ENCODE data around the gene TAPBP. TPM values are rescaled to one million over a fixed set of nuclear protein-coding genes. Genes with fewer than 3 reads are reported as not detected.

Gene TAPBP
- total and polyA plus RNA-seq, 2 of the 8 experiments (the other 6 are each of a cell fraction or from before 2014, with no cell fraction given): 24.5 to 35.4 TPM

- H3K14ac ChIP-seq (ENCODE audit: insufficient read length): no peak overlapping the region
- H4K91ac ChIP-seq (replicated peaks; ENCODE audit: insufficient read length, low read length): no peak overlapping the region
- no peak overlapping the region for H2BK15ac ChIP-seq (ENCODE audit: low read length)
- H3K23ac ChIP-seq (ENCODE audit: insufficient read length): no peak overlapping the region
- no peaks in the 10 kb centered on the region for H3K9me3 ChIP-seq (ENCODE audit: insufficient read depth in 2 of 2, low read depth in 1 of 2, low read length in 1 of 2)
- H3K36me3 ChIP-seq (ENCODE audit: control insufficient read depth in 2 of 4, insufficient read depth in 4 of 4, low read length in 3 of 4): peaks cover 11 to 48% (median 26%) of the 10 kb centered on the region in 4 experiments; a peak in 6 of 8 replicates
- WGBS, 2 experiments (ENCODE audit: extremely low coverage in 1 of 2, insufficient coverage in 1 of 2, insufficient read length in 1 of 2, insufficient replicate concordance in 2 of 2, low coverage in 1 of 2, low lambda C conversion rate in 2 of 2, missing lambda C conversion rate in 1 of 2): 84% methylated on average over 7 of the region's 7 CpGs; no CpG with 5 or more reads in 1 of the 2 experiments
- no peak overlapping the region for H2BK12ac ChIP-seq (ENCODE audit: low read depth, low read length)
- H2BK20ac ChIP-seq (ENCODE audit: low read length): no peak overlapping the region
- no peak overlapping the region for H3K4me2 ChIP-seq (ENCODE audit: insufficient read depth in 1 of 2, low read depth in 2 of 2, low read length in 2 of 2)
- H4K20me1 ChIP-seq (replicated peaks in 1 of 2; ENCODE audit: control insufficient read depth in 1 of 2, insufficient read depth in 2 of 2, low read length in 2 of 2): peaks cover 0 to 5% of the 10 kb centered on the region in 2 experiments
- no peaks in the 10 kb centered on the region for H3K79me1 ChIP-seq (ENCODE audit: low read depth, low read length)
- no peak overlapping the region for H2AK5ac ChIP-seq (ENCODE audit: low read depth, low read length)
- FAIRE-seq (no peak), DNase-seq (ENCODE audit: low read depth in 1 of 2, low spot score in 2 of 2) (no peak)
- no peak overlapping the region for H3K9ac ChIP-seq (replicated peaks in 1 of 4; ENCODE audit: extremely low read depth in 1 of 4, low read depth in 3 of 4, low read length in 3 of 4)
- no peaks in the 10 kb centered on the region for H3K27me3 ChIP-seq (replicated peaks in 1 of 4; ENCODE audit: control insufficient read depth in 3 of 4, extremely low read depth in 1 of 4, insufficient read depth in 3 of 4, low read length in 3 of 4)
- ChIA-PET CTCF (ENCODE audit: partially characterized antibody) (interaction anchor here (1.3 kb wide), 1 partner anchor 9 kb away, joined by 3 read pairs; no protein-coding TSS in a partner anchor), POLR2A (ENCODE audit: partially characterized antibody) (interaction anchor here (0.8 to 4.6 kb wide), 3 partner anchors 8 to 14 kb away, joined by 5 to 44 read pairs (median 18); partner anchors contain the start of genes B3GALT4, RPS18 and VPS52)
- no peak overlapping the region for H3K18ac ChIP-seq (ENCODE audit: extremely low read depth, low read length)
- H2AFZ ChIP-seq (ENCODE audit: low read length): no peak overlapping the region
- H3K4ac ChIP-seq (replicated peaks; ENCODE audit: insufficient read length, low read depth, low read length): no peak overlapping the region
- H3K23me2 ChIP-seq (ENCODE audit: low read depth, low read length): no peaks in the 10 kb centered on the region
- H4K8ac ChIP-seq (ENCODE audit: extremely low read depth, insufficient read depth, low read length): no peak overlapping the region
- H2BK120ac ChIP-seq (replicated peaks; ENCODE audit: low read depth, low read length): no peak overlapping the region
- no peak overlapping the region for H3K27ac ChIP-seq (ENCODE audit: low read depth, low read length)
- no peak overlapping the region for H2BK5ac ChIP-seq (ENCODE audit: low read depth, low read length)
- H4K5ac ChIP-seq (ENCODE audit: insufficient read length, low read depth, low read length): no peak overlapping the region
- no peak overlapping the region for H3K4me3 ChIP-seq (ENCODE audit: extremely low read depth in 1 of 4, insufficient read depth in 2 of 4, low read depth in 3 of 4, low read length in 4 of 4)
- H3K56ac ChIP-seq (replicated peaks; ENCODE audit: insufficient read length, low read depth, low read length): no peak overlapping the region
- H3K4me1 ChIP-seq (replicated peaks in 1 of 4; ENCODE audit: control insufficient read depth in 3 of 4, insufficient read depth in 4 of 4, low read length in 3 of 4): no peaks in the 10 kb centered on the region
- no peaks in the 10 kb centered on the region for H3K79me2 ChIP-seq (ENCODE audit: control insufficient read depth in 1 of 2, insufficient read depth in 2 of 2, low read length in 2 of 2)
- no peak for TF ChIP-seq JUN (IDR thresholded peaks at IDR 0.05; ENCODE audit: low read depth, low read length)
- no peak for TF ChIP-seq POLR2AphosphoS5 (IDR thresholded peaks at IDR 0.05; ENCODE audit: low read depth, low read length)
- TF ChIP-seq CBX5 (IDR thresholded peaks at IDR 0.05; ENCODE audit: low read depth, low read length): no peak
- no peak for TF ChIP-seq FOSL1 (IDR thresholded peaks at IDR 0.05; ENCODE audit: insufficient read depth, low read depth, low read length)
- TF ChIP-seq RXRA (IDR thresholded peaks at IDR 0.05; ENCODE audit: insufficient read depth, low read depth, low read length): no peak
- no peak for TF ChIP-seq HDAC6 (IDR thresholded peaks at IDR 0.05; ENCODE audit: low read depth, low read length)
- TF ChIP-seq, protein P1, sequence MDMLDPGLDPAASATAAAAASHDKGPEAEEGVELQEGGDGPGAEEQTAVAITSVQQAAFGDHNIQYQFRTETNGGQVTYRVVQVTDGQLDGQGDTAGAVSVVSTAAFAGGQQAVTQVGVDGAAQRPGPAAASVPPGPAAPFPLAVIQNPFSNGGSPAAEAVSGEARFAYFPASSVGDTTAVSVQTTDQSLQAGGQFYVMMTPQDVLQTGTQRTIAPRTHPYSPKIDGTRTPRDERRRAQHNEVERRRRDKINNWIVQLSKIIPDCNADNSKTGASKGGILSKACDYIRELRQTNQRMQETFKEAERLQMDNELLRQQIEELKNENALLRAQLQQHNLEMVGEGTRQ (IDR thresholded peaks at IDR 0.05; ENCODE audit: low read length): no peak
- TF ChIP-seq GTF2F1 (IDR thresholded peaks at IDR 0.05; ENCODE audit: borderline replicate concordance, low read depth, low read length): no peak
- no peak for TF ChIP-seq EGR1 (IDR thresholded peaks at IDR 0.05; ENCODE audit: borderline replicate concordance, low read depth, low read length)
- no peak for TF ChIP-seq ATF3 (IDR thresholded peaks at IDR 0.05; ENCODE audit: insufficient read depth, low read depth, low read length)
- no peak for TF ChIP-seq BACH1 (IDR thresholded peaks at IDR 0.05; ENCODE audit: low read length)
- no peak for TF ChIP-seq PHF8 (conservative IDR thresholded peaks at IDR 0.05; ENCODE audit: low read depth, low read length)
- no peak for TF ChIP-seq KDM4A (IDR thresholded peaks at IDR 0.05; ENCODE audit: low read depth, low read length, severe bottlenecking)
Observed at GRCh38 chr6:33264015-33264414, 49.9 kb downstream of the TAPBP start.

Measured in H1 (cell line).